ENCODE measurements around the gene TLL1.

The TLL1 gene

GRCh38 chr4:165971933-165972332 lies 98.9 kb downstream of the TLL1 start:
- DNase-seq (ENCODE audit: low read depth, low spot score): no peak

GRCh38 chr4:165972747-165973146 lies 99.7 kb downstream of the TLL1 start:
- DNase-seq (ENCODE audit: low read depth, low spot score): no peak

GRCh38 chr4:165982934-165983333 lies 109.9 kb downstream of the TLL1 start:
- no peak for DNase-seq (ENCODE audit: low read depth, low spot score)

GRCh38 chr4:165986956-165987698 lies 114.1 kb downstream of the TLL1 start:
- no peak for DNase-seq (ENCODE audit: low read depth, low spot score)

GRCh38 chr4:165991325-165992180 lies 118.5 kb downstream of the TLL1 start:
- DNase-seq (ENCODE audit: low read depth, low spot score): no peak

- DNase-seq (ENCODE audit: low read depth, low spot score): no peak
Observed at GRCh38 chr4:165992283-165992682, 119.2 kb downstream of the TLL1 start.

GRCh38 chr4:165994701-165995100 lies 121.7 kb downstream of the TLL1 start:
- DNase-seq (ENCODE audit: low read depth, low spot score): no peak

GRCh38 chr4:166003811-166004210 lies 130.8 kb downstream of the TLL1 start:
- DNase-seq (ENCODE audit: low read depth, low spot score): no peak

- no peak for DNase-seq (ENCODE audit: low read depth, low spot score)
Observed at GRCh38 chr4:166006217-166006616, 133.2 kb downstream of the TLL1 start.

- DNase-seq (ENCODE audit: low read depth, low spot score): no peak
Observed at GRCh38 chr4:166008510-166008909, 135.5 kb downstream of the TLL1 start.

GRCh38 chr4:166012129-166013030 lies 139.3 kb downstream of the TLL1 start:
- DNase-seq (ENCODE audit: low read depth, low spot score): no peak

GRCh38 chr4:166014411-166014810 lies 141.4 kb downstream of the TLL1 start:
- DNase-seq (ENCODE audit: low read depth, low spot score): no peak

GRCh38 chr4:166017804-166018203 lies 144.8 kb downstream of the TLL1 start:
- no peak for DNase-seq (ENCODE audit: low read depth, low spot score)

GRCh38 chr4:166019441-166020220 lies 146.6 kb downstream of the TLL1 start:
- no peak for DNase-seq (ENCODE audit: low read depth, low spot score)

GRCh38 chr4:166021617-166022016 lies 148.6 kb downstream of the TLL1 start:
- no peak for DNase-seq (ENCODE audit: low read depth, low spot score)

GRCh38 chr4:166034965-166035364 lies 161.9 kb downstream of the TLL1 start:
- DNase-seq (ENCODE audit: low read depth, low spot score): no peak

- no peak for DNase-seq (ENCODE audit: low read depth, low spot score)
Observed at GRCh38 chr4:166039822-166040221, 166.8 kb downstream of the TLL1 start.

- DNase-seq (ENCODE audit: low read depth, low spot score): no peak
Observed at GRCh38 chr4:166042510-166043055, 169.5 kb downstream of the TLL1 start.

- DNase-seq (ENCODE audit: low read depth, low spot score): no peak
Observed at GRCh38 chr4:166043801-166044200, 170.8 kb downstream of the TLL1 start.

- DNase-seq (ENCODE audit: low read depth, low spot score): no peak
Observed at GRCh38 chr4:166044871-166045270, 171.8 kb downstream of the TLL1 start.

- DNase-seq (ENCODE audit: low read depth, low spot score): no peak
Observed at GRCh38 chr4:166045457-166045856, 172.4 kb downstream of the TLL1 start.
